Thymus (tissue), 11 donors: ENCODE measurements around the gene PRR19. TPM values are rescaled to one million over a fixed set of nuclear protein-coding genes. Genes with fewer than 3 reads are reported as not detected.

Experiments
- DNase-seq, 9 donors: peaks; one replicate each; pipeline ENCODE4 v3.0.0-alpha.2; 2013; ENCODE audit warnings: low spot score in 9 of 9, low read depth in 6 of 9, missing footprints in 1 of 9
- H3K27ac ChIP-seq, 2 donors: one replicate each; pipeline ENCODE4 v1.5.1; 2013; ENCODE audit warnings: control low read depth in 1 of 2, low read depth in 1 of 2, low read length in 1 of 2, mild to moderate bottlenecking in 1 of 2, moderate library complexity in 1 of 2
- H3K27me3 ChIP-seq, 2 donors: one replicate each; pipeline ENCODE4 v1.5.1; 2013; ENCODE audit warnings: low read length in 1 of 2; ENCODE audit not compliant: control insufficient read depth in 2 of 2, insufficient read depth in 1 of 2
- H3K36me3 ChIP-seq, 2 donors: one replicate each; pipeline ENCODE4 v1.5.1; 2013; ENCODE audit warnings: low read length in 1 of 2, mild to moderate bottlenecking in 1 of 2, moderate library complexity in 1 of 2; ENCODE audit not compliant: control insufficient read depth in 2 of 2, insufficient read depth in 2 of 2
- H3K4me1 ChIP-seq, 2 donors: one replicate each; pipeline ENCODE4 v1.5.1; 2013; ENCODE audit warnings: low read length in 2 of 2; ENCODE audit not compliant: control insufficient read depth in 2 of 2, insufficient read depth in 2 of 2
- H3K4me3 ChIP-seq, 2 donors: one replicate each; pipeline ENCODE4 v1.5.1; 2013; ENCODE audit warnings: low read length in 2 of 2, control low read depth in 1 of 2, mild to moderate bottlenecking in 1 of 2
- H3K9me3 ChIP-seq, 2 donors: one replicate each; pipeline ENCODE4 v1.5.1; 2013; ENCODE audit warnings: low read length in 1 of 2, mild to moderate bottlenecking in 1 of 2; ENCODE audit not compliant: control insufficient read depth in 2 of 2, insufficient read depth in 1 of 2
- WGBS: extraction: QIAGEN DNeasy Blood & Tissue Kit; methylation state at CpG from one replicate; pipeline ENCODE4 v1.1.7; 2013; 5-methylcytosine and 5-hydroxymethylcytosine counted together
- polyA plus RNA-seq: library from polyadenylated mRNA; stranded (reverse); fragments of 200-250 nt; gene quantifications from one replicate; pipeline ENCODE4 v1.2.3, GENCODE V29; 2013
- total RNA-seq: library from RNA; stranded (reverse); fragments of 120-200 nt; gene quantifications from one replicate; pipeline ENCODE4 v1.2.4, GENCODE V29; 2013
- donor health status: healthy.

The PRR19 gene
- total and polyA plus RNA-seq, 2 donors = 0.42 to 0.78 TPM

- H3K27ac ChIP-seq = no peak overlapping the region
- no peaks in the 10 kb centered on the region for H3K27me3 ChIP-seq
- peaks cover 24 to 37% of the 10 kb centered on the region in 2 donors for H3K4me1 ChIP-seq
- DNase-seq = no peak
- whole genome bisulfite sequencing = 94% methylated on average over 3 of the region's 3 CpGs
- H3K36me3 ChIP-seq = peaks cover 38 to 39% of the 10 kb centered on the region in 2 donors
- no peaks in the 10 kb centered on the region for H3K9me3 ChIP-seq
- no peak overlapping the region for H3K4me3 ChIP-seq
These were observed 26.4 kb upstream of the PRR19 start for GRCh38 chr19:42275517-42275916.

DNA sequence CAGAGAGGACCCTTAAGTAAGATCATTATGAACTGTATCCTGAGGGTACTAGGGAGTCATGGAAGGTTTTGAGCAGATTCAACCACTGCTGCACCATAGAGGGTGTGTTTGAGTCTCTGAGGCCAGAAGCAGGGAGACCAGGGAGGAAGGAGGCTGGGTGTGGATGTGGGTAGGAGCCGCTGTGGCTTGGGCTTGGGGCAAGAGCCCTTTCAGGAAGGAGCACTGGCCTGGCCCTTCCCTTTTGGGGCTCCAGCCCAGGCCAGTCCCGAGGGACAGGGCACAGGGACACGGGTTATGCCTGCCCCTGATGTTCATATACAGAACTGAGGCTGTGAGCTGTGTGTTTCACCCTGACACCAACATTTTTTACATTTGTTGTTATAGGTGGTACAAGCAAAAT lies 25.6 kb upstream of the PRR19 start:
- no peaks in the 10 kb centered on the region for H3K9me3 ChIP-seq
- no peak for DNase-seq

DNA sequence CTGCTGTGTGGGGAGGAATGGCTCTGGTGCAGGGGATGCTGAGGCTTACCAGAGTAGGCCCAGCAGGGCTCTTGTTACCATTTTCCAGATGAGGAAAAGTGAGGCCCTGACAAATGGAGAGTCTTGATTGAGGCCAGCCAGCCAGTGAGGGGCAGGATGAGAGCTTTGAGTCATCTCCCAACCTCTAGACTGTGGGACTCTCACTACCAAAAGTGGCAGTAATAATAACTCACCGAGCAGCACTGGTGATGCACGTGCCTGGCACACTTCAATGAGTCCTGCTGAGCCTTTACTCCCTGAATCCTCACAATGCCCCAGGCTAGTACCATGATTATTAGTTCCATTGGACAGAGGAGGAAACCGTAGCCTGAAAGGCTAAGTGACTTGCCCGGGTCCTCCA lies 25.1 kb upstream of the PRR19 start:
- WGBS = 97% methylated on average over 4 of the region's 4 CpGs
- no peaks in the 10 kb centered on the region for H3K27me3 ChIP-seq
- peaks cover 34 to 36% of the 10 kb centered on the region in 2 donors for H3K36me3 ChIP-seq
- H3K4me1 ChIP-seq = peaks cover 25 to 38% of the 10 kb centered on the region in 2 donors
- no peaks in the 10 kb centered on the region for H3K9me3 ChIP-seq
- H3K27ac ChIP-seq = no peak overlapping the region
- H3K4me3 ChIP-seq = no peak overlapping the region
- no peak for DNase-seq

More for the DNA sequence above, 25.6 kb upstream of the PRR19 start:
- Histone ChIP-seq H3K27ac (no peak overlapping the region), H3K27me3 (no peaks in the 10 kb centered on the region), H3K36me3 (peaks cover 38 to 39% of the 10 kb centered on the region in 2 donors), H3K4me1 (peaks cover 23 to 37% of the 10 kb centered on the region in 2 donors), H3K4me3 (no peak overlapping the region)
- WGBS = 88% methylated on average over 3 of the region's 3 CpGs

- H3K4me1 ChIP-seq = peaks cover 35 to 49% of the 10 kb centered on the region in 2 donors
- WGBS = 91% methylated on average over 10 of the region's 10 CpGs
- no peak overlapping the region for H3K4me3 ChIP-seq
- H3K36me3 ChIP-seq = peaks cover 24 to 25% of the 10 kb centered on the region in 2 donors
- no peaks in the 10 kb centered on the region for H3K9me3 ChIP-seq
- peak overlapping the region; percentile 11 to 71 for H3K27ac ChIP-seq
- H3K27me3 ChIP-seq = no peaks in the 10 kb centered on the region
- DNase-seq = no peak
These were observed 24.0 kb upstream of the PRR19 start for GRCh38 chr19:42277821-42278451.

DNA sequence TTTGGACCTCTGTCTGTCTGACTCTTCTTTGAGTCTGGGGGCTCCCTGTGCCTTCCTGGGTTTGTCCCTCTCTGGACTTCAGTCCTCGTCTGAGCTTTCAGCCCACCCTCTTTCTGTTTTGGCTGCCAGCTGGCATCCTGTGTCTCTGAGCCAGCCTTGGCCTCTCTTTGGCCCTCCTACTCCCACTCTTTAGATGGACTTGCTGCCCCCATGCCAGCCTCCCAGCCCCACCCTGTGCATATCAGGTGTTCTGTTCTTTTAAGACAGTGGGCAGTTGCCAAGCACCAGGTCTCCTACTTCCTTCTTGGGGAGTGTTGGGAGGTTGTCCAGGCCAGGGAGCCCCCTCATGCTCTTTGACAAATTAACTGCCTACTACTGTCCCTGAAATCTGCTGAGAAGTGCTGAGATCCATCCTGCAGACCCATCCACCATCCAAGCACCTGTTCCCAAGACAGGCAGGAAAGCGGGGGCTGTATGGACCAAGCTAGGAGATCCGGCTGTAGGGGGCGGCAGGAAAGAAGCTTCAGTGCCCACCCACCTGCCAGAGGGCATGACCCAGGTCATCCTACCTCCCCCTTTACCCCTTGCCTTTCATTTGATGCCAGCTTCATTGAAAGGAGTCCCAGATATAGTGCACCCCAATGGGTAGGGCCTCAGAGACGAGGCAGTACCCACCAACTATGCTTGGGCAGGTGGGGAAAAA lies 23.3 kb upstream of the PRR19 start:
- no peak overlapping the region for H3K4me3 ChIP-seq
- WGBS = 91% methylated on average over 5 of the region's 5 CpGs

DNA sequence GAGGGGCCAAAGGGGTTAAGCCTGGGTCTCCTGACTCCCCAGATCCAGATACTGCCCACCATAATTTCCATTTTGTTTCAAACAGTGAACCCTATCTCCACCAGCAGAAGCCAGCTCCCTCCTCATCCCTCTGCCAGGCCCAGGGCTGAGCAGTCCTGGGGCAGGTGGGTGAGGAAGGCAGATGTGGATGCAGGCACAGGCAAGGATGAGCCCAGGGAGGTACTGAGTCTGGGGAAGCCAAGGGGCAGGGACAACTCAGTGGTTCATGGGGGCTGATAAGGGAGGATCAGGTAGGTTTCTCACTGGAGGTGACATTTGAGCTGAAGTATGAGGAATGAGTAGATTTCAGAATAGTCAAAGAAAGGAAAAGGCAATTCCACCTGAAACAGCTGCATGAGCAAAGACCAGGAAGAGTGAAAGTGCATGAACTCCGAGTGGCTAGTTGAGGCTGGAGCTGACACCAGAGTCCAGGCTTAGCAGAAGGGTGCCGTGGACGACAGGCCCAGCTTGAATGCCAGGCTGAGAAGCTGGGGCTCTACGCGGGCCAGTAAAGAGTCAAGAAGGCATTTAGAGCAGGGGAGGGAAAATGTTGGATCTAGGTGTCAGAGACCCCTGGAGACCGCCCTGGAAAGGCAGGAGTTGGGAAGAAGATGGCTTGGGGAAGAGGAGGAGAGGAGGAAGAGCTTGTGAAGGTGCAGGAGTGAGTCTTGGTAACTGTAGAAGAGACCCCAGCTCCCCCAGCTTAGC lies 22.6 kb upstream of the PRR19 start:
- no peaks in the 10 kb centered on the region for H3K9me3 ChIP-seq
- no peak for DNase-seq
- peak overlapping the region; percentile 58 to 89 for H3K27ac ChIP-seq
- no peaks in the 10 kb centered on the region for H3K27me3 ChIP-seq
- peaks cover 10 to 11% of the 10 kb centered on the region in 2 donors for H3K36me3 ChIP-seq
- H3K4me1 ChIP-seq = peaks cover 39 to 54% of the 10 kb centered on the region in 2 donors
- H3K4me3 ChIP-seq = peak overlapping the region; percentile 70 to 78
- 37% methylated on average over 6 of the region's 6 CpGs for WGBS

More for the DNA sequence above, 23.3 kb upstream of the PRR19 start:
- Histone ChIP-seq H3K4me1 (peaks cover 39 to 54% of the 10 kb centered on the region in 2 donors), H3K36me3 (peaks cover 17 to 19% of the 10 kb centered on the region in 2 donors), H3K27me3 (no peaks in the 10 kb centered on the region), H3K9me3 (no peaks in the 10 kb centered on the region), H3K27ac (peak overlapping the region in 1 of 2 donors; percentile 89)
- DNase-seq = no peak

GRCh38 chr19:42279902-42280814 lies 21.8 kb upstream of the PRR19 start:
- Histone ChIP-seq H3K27ac (peak overlapping the region; percentile 87 to 89), H3K36me3 (peaks cover 3 to 6% of the 10 kb centered on the region in 2 donors), H3K4me3 (peak overlapping the region; percentile 70 to 78), H3K4me1 (peaks cover 43 to 61% of the 10 kb centered on the region in 2 donors), H3K27me3 (no peaks in the 10 kb centered on the region), H3K9me3 (no peaks in the 10 kb centered on the region)
- peak in 8 of 9 donors; percentile 72 to 94 (median 84) for DNase-seq
- under 1% methylated on average over 89 of the region's 89 CpGs for WGBS

- WGBS = 2% methylated on average over 20 of the region's 20 CpGs
- DNase-seq = no peak
- H3K27ac ChIP-seq = peak overlapping the region; percentile 87 to 89
- H3K27me3 ChIP-seq = no peaks in the 10 kb centered on the region
- no peaks in the 10 kb centered on the region for H3K9me3 ChIP-seq
- H3K4me1 ChIP-seq = peaks cover 49 to 67% of the 10 kb centered on the region in 2 donors
- H3K36me3 ChIP-seq = peaks cover 0 to 6% of the 10 kb centered on the region in 2 donors
- peak overlapping the region; percentile 70 to 78 for H3K4me3 ChIP-seq
These were observed 21.2 kb upstream of the PRR19 start for GRCh38 chr19:42280815-42281145.
